HG03520 (cell line): ENCODE data around the gene SEPTIN11.

Source experiments
- ATAC-seq: cut with Tn5 transposase; IDR thresholded peaks from one replicate; pipeline ENCODE4 v1.9.1; 2021; ENCODE audit warnings: mild to moderate bottlenecking, moderate library complexity; ENCODE audit not compliant: unreplicated experiment

Gene SEPTIN11

DNA sequence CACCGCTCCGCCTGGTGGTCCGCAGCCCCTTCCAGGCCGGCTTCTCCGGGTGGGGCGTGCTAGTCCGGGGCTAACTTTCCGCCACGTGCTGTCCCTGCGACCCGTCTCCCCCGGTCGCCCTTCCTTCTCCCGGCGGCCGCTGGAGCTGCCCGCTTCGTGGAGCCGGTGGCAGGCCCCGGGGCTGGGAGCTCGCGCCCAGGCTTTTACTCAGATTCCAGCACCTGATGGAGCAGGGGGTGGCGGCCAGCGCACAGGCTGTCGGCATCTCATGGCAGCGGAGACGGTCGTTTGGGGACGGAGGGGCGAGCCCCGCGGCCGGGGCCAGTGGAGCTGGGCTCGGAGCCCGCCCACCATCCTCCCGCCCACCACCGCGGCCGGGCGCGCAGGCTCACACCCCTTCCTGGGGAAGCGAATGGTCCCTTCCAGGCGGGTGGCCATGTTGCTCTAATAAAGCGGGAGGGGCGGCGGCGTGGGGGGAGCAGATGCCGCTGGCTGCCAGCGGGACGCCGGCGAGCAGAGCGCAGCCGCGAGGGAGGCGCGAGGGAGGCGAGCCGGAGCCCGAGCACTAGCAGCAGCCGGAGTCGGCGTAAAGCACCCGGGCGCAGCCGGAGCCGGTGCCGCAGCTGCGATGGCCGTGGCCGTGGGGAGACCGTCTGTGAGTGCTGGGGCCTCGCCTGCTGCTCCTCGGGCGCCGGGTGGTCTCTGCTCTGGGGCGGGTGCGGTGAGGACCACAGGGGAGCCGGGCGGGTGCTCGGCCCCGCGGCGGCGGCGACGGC lies at the start of gene SEPTIN11:
Gene SEPTIN11, plus strand, starts transcription at position 477 of the 776 bp plus-strand sequence. Its CDS starts 152 bp downstream, at position 629.
- peak; percentile 55 for ATAC-seq

DNA sequence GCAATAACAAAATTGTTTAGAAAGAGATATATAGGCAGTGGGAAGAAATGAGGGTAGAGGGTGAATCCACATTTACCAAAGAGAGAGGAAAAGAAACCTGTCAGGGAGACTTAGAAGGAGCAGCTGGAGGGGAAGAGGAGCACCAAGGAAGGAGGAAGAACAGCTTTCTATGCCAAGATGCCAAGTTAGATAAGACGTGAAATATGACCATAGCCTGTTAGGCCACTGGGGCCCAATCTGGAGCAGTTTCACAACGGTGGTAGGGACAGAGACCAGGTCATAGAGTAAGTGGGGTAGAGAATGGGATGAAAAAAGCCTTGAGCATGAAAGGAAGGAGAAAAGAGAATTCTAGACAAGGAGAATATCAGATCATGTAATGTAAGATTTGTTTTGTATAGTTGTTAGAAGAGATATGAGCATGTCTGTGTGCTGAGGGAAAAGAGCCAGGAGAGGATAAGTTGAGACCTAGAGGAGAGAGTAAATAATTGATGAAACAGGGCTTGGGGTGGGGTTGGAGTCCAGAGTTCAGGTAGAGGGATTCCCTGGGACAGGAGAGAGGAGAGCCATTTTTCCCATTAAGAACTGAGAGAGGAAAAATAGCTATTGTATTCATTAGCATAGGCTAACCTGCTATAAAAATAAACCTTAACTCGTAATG lies 47.2 kb upstream of the SEPTIN11 start:
- no peak for ATAC-seq

DNA sequence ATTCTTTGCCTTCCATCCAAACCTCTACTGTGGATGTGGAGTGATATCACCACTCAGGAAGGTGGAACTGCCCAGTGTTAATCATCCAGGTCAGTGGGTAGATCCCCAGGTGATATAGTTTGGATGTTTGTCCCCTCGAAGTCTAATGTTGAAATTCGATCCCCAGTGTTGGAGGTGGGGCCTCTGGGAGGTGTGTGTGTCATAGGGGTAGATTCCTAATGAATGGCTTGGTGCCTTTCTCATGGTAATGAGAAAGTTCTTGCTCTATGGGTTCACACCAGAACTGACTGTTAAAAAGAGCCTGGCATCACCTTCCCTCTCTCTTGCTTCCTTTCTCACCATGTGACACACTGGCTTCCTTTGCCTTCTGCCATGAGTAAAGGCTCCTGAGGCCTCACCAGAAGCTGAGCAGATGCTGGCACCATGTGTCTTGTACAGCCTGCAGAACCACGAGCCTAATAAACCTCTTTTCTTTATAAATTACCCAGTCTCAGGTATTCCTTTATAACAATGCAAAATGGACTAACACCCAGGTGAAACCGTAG lies 44.8 kb upstream of the SEPTIN11 start:
- ATAC-seq, result no peak

DNA sequence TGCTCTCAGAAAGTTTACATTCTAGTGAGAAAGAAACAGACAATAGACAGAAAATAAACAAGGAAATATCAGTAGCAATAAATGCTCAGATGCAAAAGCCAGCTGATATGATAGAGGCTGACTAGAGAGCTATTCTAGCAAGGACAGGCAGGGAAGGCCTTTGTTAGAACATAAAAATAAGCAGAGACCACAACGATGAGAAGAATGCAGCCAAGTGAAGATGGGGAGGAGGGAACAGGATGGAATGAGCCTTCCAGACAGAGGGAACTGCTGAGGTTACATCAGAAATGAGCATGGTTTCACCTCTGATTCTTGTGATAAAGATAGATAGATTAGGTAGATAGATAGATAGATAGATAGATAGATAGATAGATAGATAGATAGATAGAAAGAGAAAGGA lies 44.0 kb upstream of the SEPTIN11 start:
- no peak for ATAC-seq

DNA sequence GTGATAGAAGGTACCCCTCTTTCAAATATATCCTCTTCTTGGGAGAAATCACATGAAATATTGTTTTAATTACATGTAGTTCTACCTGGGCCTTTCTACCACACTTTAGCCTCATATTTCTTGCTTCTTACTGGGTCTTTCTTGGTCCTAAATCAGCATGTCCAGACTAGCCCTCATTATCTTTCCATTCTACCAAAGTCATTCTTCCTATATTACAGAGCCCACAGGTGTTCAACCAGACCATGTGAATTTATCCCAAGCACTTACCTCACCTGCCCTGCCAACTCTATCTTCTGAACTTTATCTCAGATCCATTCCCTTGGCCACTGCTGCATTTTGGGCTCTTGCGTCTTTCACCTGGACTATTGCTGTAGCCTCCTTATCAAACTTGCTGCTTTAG lies 39.8 kb upstream of the SEPTIN11 start:
- no peak for ATAC-seq

- ATAC-seq, result no peak
Measured at GRCh38 chr4:76920715-76921114, 28.8 kb upstream of the SEPTIN11 start.

- ATAC-seq, result no peak
Measured at GRCh38 chr4:76923619-76924357, 25.8 kb upstream of the SEPTIN11 start.

GRCh38 chr4:76926841-76927240 lies 22.7 kb upstream of the SEPTIN11 start:
- ATAC-seq, result no peak

GRCh38 chr4:76930685-76931084 lies 18.9 kb upstream of the SEPTIN11 start:
- no peak for ATAC-seq

- ATAC-seq, result no peak
Measured at GRCh38 chr4:76931087-76931486, 18.5 kb upstream of the SEPTIN11 start.

- no peak for ATAC-seq
Measured at GRCh38 chr4:76931576-76932276, 17.8 kb upstream of the SEPTIN11 start.

DNA sequence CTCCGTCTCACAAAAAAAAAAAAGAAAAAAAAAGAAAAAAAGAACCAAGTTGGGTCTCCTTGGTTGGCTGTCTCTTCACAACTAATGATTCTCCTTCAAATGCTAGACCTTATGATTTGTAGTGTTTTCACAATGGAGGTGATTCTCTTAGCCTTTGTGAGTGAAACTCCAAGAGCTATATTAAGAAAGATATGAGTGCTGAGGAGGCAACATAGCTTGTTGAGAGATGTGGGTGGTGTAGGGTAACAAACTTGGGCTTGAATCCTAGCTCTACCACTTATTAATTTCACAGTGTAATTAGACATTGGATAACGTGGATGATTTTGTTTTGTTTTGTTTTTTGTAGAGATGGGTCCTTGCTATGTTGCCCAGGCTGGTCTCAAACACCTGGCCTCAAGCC lies 10.4 kb upstream of the SEPTIN11 start:
- ATAC-seq, result no peak

GRCh38 chr4:76943129-76943620 lies 6.4 kb upstream of the SEPTIN11 start:
- ATAC-seq, result no peak

- ATAC-seq, result no peak
Measured at GRCh38 chr4:76943790-76944189, 5.8 kb upstream of the SEPTIN11 start.

GRCh38 chr4:76947369-76947768 lies 2.2 kb upstream of the SEPTIN11 start:
- ATAC-seq, result no peak

DNA sequence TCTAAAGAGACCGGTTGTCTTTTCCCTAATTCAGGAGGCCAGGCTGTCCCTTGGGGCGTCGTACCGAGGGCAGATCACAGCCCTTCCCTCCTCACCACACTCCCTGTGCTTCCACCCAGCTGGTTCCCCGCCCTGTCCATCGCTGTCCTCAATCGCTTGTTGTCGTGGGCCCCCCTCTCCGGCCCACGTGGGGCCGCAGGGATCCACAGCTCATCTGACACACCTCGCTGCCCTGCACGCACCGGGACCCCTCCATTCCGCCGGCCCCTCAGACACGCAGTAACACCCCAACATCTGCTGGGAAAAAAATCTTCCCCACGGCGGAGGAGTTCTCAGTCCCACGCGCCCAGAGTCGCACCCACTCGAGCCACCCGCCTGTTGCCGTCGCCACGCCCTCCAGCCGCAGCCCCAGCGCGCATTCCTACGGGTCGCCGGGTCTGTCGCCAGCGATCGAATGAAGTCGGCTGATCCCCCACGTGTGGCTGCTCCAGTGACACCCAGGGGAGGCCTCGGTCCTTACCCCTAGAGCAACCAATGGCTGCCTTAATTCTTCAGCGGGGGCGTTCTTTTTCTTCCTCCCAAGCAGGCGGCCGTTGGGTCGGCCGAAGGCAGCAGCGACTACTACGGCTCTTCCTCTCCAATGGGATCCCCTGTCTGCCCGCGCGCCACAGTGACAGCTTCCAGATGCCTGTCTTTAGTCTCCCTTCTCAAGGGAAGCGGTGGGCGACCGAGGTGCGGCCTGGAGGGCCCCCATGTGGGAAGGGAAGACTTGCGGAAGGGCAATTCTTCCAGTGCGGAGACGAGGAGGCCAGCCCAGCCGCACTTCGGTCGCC lies 893 bp upstream of the SEPTIN11 start:
- peak; percentile 52 for ATAC-seq

DNA sequence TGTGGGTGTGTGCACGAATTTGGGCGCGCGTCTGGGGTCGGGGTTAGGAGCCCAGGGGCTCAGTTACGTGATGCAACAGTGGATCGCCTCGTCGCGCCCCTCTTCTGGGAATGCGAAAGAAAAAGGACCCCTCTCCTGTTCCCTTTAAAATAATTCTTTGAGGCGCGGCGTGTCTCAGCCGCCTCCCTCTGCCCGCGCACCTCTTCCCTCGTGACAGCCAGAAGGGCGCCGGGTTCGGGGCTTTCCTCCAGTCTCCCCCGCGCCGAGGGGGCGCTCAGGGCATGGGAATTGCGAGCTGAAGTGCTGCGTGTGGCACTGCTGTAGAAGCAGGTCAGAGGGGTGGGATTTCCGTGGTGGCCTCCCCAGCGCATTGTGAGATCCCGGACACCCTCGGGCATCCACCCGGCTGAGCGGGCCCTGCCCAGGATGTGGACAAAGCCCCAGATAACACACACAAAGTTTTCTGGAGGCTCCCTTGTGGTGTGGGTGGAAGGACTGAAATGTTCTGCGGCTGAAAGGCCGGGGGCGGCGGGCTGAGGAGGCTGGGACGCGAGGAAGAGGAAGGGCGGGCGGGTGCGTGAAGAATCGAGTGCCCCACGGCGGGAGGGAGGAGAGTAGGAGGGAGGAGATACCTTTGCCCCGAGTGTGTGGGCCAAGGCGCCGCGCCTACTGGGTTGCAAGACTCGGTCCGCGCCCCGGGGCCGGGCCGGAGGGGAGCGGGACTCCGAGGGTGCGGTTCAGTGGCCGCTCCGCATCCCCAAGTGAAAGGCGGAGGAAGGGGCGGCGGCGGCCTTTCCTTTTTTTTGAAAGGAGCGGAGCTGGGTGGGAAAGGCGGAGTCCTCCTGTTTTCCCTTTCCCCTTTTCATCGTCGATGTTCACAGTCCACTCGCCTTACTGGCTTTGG lies 752 bp downstream of the SEPTIN11 start:
- no peak for ATAC-seq

- no peak for ATAC-seq
Measured at GRCh38 chr4:76950956-76951671, 1.6 kb downstream of the SEPTIN11 start.
